ENCODE data around the gene SH2D3A.
"Not testable (repeated sequence)": the region's sequence is repeated elsewhere in the genome, so short reads cannot be mapped to it uniquely, and the experiment has no call there.

Gene SH2D3A

DNA sequence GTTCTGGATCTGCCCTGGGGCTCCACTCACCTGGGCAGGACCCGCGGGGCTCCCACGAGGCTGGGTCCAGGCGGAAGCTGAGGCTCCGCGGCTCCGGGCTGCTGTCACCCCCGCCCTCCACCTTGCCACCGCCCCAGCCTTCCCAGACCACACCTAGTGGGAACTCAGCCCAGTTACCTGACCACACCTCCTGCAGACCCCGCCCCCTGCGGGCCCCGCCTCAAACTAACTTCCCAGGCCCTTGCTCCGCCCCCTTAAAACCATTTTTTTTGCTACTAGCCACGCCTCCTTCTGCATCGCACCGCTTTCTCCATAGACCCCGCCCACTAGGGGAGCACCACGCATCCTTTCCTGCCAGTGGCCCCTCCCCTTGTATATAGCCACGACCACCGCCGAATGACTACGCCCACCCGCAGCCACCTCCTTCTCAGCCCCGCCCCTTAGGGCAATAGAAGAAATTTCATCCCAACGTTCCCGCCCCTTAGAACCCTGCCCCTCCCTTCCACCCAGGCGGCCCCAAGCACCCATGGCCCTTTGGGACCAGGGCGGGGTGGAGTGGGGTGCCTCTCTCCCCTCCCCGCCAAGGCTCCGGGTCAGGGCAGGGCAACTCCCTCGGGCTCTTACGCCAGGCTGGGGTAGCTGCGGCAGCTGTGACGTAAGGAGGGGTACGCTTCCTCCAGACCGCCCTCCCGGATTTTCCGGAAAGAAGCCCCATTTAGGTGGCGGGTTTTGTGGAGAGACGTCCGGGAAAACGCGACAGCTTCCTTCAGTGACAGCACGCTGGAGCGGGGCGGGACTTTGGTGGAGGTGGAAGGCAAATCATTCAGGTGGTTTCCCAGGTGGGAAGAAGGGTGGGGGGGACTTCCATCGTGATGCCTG is at the start of gene SH2D3A:
Gene SH2D3A (minus strand): TSS at position 79 of the 879 bp plus-strand sequence. CDS start 3,687 bp downstream, outside the sequence.
- DNase-seq (ENCODE audit: low read depth in 2 of 2) = peak; percentile 88 to 93

DNA sequence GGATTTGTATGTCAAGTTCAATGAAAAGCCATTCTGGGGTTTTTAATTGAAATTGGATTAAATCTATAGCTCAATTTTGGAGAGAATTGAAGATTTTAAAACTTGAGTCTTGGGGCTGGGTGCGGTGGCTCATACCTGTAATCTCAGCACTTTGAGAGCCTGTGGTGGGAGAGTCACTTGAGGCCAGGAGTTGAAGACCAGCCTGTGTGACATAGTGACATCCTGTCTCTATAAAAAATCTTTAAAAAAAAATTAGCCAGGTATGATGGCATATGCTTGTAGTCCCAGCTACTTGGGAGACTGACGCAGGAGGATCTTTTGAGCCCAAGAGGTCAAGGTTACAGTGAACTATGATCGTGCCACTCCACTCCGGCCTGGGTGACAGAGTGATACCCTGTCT is 46.4 kb upstream of the SH2D3A start:
- no peak for DNase-seq (ENCODE audit: low read depth in 2 of 2)

- no peak for DNase-seq (ENCODE audit: low read depth in 2 of 2)
Measured at GRCh38 chr19:6812612-6813011, 45.4 kb upstream of the SH2D3A start.

DNA sequence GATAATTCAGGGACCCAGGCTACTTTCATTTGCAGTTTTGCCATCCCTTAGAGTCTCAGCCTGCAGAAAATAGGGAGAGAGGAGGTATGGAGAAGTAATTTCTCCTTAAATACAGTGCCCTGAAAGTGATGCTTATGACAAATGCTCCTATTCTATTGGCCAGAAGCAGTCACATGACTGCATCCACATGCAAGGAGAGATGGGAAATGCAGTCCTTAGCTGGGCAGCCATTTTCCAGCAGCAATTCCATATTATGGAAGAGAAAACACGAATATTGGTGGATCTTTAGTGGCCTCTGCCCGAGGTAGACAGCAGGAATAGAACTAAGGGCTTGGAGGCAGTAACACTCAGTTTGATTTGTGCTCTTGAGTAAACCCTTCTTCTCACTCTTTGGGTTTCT is 44.7 kb upstream of the SH2D3A start:
- no peak for DNase-seq (ENCODE audit: low read depth in 2 of 2)

DNA sequence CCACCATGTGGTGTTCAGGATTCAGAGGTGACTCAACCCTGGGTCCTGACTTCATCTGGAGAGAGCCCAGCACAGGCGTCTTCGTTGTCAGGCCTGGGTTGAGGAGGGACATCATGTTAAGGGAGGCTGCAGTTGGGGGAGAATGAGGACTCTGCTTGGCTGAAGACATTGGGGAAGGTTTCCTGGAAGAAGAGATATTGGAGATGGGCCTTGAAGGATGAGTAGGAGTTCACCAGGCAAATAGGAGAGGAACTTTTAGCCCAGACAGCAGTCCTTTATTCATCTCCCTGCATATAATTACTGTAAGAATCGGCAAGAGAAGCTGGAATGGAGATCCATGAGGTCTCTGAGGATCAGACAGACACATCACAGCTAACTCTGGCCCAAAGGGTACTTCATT is 44.1 kb upstream of the SH2D3A start:
- DNase-seq (ENCODE audit: low read depth in 2 of 2) = no peak

DNA sequence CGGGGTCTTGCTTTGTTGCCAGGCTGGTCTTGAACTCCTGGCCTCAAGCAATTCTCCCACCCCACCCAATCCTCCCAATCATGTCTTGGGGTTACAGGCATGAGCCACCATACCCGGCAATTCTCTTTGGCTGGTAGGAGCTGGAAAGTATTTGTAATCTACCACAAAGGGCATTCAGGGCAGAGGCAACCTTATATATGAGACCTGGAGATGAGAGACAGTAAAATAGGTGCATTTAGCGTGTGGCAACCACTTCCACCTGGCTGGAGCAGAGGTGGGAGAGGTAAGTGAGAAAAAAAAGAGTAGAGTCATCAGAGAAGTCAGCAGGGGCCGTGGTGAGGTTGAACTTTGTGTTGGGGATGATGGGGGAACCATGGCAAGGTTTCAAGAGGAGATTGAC is 42.0 kb upstream of the SH2D3A start:
- DNase-seq (ENCODE audit: low read depth in 2 of 2) = no peak

DNA sequence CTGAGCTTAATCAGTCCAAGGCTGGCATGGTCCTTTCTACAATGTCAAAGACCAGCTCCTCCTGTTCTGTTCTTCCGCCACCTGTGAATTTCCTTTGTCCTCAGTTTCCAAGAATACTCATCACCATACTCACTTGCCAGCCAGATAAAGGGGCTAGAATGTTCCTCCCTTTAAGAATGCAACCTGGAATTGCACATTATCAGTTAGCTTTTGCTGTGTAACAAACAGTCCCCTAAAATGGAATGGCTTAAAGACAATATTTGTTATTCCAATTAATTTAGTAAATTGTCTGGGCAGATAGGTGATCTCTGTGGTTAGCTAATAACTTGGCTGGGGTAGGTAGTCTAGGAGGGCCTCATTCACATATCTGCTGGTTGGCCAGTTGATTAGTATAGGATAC is 41.3 kb upstream of the SH2D3A start:
- DNase-seq (ENCODE audit: low read depth in 2 of 2) = no peak

GRCh38 chr19:6807291-6807690 is 40.1 kb upstream of the SH2D3A start:
- no peak for DNase-seq (ENCODE audit: low read depth in 2 of 2)

- no peak for DNase-seq (ENCODE audit: low read depth in 2 of 2)
Measured at GRCh38 chr19:6806488-6806887, 39.3 kb upstream of the SH2D3A start.

DNA sequence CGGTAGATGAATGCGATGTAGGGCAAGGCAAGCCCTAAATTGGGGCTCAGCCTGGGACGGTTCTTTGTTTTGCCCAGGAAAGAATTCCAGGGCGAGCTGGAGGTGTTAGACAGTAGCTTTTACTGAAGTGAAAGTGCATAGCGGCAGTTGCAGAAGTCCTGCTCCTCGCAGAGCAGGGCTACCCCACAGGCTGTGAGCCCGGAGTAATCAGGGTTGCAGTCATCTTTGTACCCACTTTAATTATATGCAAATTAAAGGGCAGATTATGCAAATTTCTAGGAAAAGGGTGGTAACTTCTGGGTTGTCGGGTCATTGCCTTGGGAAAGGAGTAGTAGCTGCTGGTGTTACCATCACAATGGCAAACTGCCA is 35.8 kb upstream of the SH2D3A start:
- no peak for DNase-seq (ENCODE audit: low read depth in 2 of 2)

- DNase-seq (ENCODE audit: low read depth in 2 of 2) = peak; percentile 47 to 69
Measured at GRCh38 chr19:6802336-6803035, 35.3 kb upstream of the SH2D3A start.

DNA sequence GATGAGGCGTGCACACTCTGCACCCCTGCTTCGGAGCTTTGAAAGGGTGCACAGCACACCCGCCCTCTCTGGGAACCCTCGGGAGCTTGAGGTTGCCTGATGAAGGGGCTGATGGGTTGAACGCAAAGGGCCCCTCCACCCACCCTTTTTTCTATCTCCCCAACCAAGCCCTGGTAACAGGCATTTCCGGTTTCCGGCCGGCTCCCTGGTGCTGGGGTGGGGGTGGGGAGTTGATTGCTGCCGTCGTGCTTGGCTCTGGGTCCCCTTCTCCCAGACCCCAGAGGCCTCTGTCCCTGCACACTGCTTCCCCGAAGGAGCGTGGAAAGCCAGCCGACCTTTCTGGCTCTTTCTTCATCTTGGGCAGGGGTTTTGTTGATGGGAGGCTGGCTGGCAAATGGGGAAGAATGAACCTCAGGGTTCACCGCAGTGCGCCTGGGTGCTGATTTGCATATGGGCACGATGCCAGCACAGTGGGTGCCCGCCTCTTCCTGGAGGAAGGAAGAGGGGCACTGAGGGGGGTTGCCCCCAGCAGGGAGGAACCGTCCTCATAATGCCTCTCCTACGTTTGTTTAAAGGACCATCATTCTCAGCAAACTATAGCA is 34.4 kb upstream of the SH2D3A start:
- DNase-seq (ENCODE audit: low read depth in 2 of 2) = peak; percentile 67 to 77

- no peak for DNase-seq (ENCODE audit: low read depth in 2 of 2)
Measured at GRCh38 chr19:6800991-6801484, 33.8 kb upstream of the SH2D3A start.

DNA sequence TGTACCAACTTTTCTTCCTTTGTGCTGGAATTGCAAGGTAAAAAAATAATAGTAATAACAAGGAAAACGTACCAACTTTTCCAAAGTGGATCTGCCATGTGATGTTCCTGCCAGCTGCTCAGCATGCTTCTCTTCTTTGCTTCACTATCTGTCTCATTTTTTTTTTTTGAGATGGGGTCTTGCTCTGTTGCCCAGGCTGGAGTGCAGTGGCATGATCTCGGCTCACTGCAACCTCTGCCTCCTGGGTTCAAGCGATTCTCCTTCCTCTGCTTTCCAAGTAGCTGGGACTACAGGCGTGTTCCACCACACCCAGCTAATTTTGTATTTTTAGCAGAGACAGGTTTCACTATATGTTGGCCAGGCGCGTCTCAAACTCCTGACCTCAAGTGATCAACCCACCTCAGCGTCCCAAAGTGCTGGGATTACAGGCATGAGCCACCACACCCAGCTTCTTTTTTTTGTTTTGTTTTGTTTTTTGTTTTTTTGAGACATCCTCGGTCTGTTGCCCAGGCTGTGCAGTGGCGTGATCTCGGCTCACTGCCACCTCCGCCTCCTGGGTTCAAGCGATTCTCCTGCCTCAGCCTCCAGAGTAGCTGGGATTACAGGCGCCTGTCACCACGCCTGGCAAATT is 33.0 kb upstream of the SH2D3A start:
- not testable (repeated sequence) for DNase-seq (ENCODE audit: low read depth in 2 of 2)

GRCh38 chr19:6797646-6798045 is 30.4 kb upstream of the SH2D3A start:
- no peak for DNase-seq (ENCODE audit: low read depth in 2 of 2)

DNA sequence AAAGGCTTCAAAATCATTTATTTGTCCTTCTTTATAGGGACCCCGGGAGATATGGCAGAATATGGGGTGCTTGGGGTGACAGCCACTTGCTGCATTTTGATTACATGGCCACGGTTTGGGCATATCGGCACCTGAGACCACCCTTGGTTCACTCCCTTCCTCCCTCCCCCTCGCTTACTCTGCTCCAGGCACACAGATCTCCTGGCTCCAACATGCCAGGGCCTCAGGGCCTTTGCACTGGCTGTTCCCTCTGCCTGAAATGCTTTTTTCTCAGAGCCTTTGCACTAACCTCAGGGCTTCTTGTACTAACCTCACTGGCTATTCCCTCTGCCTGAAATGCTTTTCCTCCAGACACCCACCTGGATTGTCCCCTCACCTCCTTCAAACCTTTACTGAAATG is 29.0 kb upstream of the SH2D3A start:
- no peak for DNase-seq (ENCODE audit: low read depth in 2 of 2)

- DNase-seq (ENCODE audit: low read depth in 2 of 2) = no peak
Measured at GRCh38 chr19:6794686-6795431, 27.6 kb upstream of the SH2D3A start.

DNA sequence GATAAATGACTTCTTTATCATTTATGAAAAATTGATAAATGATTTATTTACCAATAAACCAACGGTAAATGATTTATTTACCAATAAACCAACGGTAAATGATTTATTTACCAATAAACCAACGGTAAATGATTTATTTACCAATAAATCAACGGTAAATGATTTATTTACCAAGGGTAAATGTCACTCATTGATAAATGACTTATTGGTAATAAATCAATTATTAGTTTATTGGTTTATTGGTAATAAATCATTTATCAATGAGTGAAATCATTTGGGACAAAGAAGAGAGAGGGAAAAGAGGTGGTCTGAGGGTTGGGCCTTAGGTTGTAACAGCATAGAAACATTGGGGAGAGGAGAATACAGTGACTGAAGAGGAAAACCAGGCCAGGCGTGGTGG is 26.7 kb upstream of the SH2D3A start:
- no peak for DNase-seq (ENCODE audit: low read depth in 2 of 2)

GRCh38 chr19:6793411-6793810 is 26.2 kb upstream of the SH2D3A start:
- no peak for DNase-seq (ENCODE audit: low read depth in 2 of 2)

DNA sequence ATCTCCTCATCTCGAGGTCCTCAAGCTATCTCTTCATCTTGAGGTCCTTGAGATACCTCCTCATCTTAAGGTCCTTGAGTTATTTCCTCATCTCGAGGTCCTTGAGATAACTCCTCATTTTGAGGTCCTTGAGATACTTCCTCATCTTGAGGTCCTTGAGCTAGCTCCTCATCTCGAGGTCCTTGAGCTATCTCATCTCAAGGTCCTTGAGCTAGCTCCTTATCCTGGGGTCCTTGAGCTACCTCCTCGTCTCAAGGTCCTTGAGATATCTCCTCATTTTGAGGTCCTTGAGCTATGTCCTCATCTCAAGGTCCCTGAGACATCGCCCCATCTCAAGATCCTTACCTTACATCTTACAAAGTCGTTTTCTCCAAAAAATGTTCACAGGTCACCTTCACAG is 24.0 kb upstream of the SH2D3A start:
- DNase-seq (ENCODE audit: low read depth in 2 of 2) = no peak
